ENCODE measurements around the gene DRD4. TPM values are rescaled to one million over a fixed set of nuclear protein-coding genes. Genes with fewer than 3 reads are reported as not detected.

The DRD4 gene
- polyA plus RNA-seq, 2 of the 4 experiments (the other 2 are of a cell fraction) = not detected

DNA sequence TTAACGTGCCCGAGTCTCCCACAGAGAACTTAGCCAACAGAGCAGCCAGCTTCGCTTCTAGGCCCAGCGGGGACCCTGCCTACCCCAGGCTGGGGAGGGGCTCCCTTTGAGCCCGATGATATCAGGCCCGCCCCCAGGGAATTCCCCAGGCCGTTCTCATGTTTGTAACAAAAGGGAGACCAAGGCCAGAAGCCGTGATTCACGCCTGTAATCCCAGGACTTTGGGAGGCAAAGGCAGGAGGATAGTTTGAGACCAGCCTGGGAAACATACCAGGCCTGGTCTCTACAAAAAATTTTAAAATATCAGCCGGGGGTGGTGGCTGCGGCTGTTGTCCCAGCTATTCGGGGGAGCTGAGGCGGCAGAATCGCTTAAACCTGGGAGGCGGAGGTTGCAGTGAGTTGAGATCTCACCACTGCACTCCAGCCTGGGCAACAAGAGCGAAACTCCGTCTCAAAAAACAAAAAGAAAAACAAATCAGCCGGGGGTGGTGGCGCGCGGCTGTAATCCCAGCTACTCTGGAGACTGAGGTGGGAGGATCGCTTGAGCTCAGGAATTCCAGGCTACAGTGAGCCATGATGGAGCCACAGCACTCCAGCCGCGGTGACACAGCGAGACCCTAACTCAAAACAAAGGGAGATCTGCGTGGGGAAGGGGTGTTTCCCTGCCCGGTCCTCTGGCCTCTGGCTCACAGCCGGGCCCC, 1.7 kb downstream of the DRD4 start:
- ChIA-PET POLR2A (no interaction called here), CTCF (interaction anchor here (1.0 kb wide), 1 partner anchor 84 kb away, joined by 3 read pairs; no protein-coding TSS in a partner anchor)
- TF ChIP-seq RAD21 (conservative IDR thresholded peaks at IDR 0.05 in 1 of 2, IDR thresholded peaks at IDR 0.05 in 1 of 2) (no peak), JUN (IDR thresholded peaks at IDR 0.05) (no peak), HOXA7 (CRISPR knock-in tag; IDR thresholded peaks at IDR 0.05) (no peak), NR3C1 (IDR thresholded peaks at IDR 0.05) (no peak), CBX2 (IDR thresholded peaks at IDR 0.05; ENCODE audit: borderline replicate concordance, low read depth) (no peak), FOSL2 (IDR thresholded peaks at IDR 0.05) (no peak), FOSL2 (CRISPR knock-in tag; IDR thresholded peaks at IDR 0.05) (no peak), POLR2A (IDR thresholded peaks at IDR 0.05; ENCODE audit: low read length) (no peak), POLR2AphosphoS2 (conservative IDR thresholded peaks at IDR 0.05; ENCODE audit: low read length) (no peak), SMC3 (IDR thresholded peaks at IDR 0.05) (no peak), BHLHE40 (IDR thresholded peaks at IDR 0.05; ENCODE audit: low read depth, low read length) (no peak), MYC (IDR thresholded peaks at IDR 0.05; ENCODE audit: borderline replicate concordance, low read length) (no peak), HOXB13 (CRISPR knock-in tag; IDR thresholded peaks at IDR 0.05; ENCODE audit: low read depth) (no peak), CHD2 (IDR thresholded peaks at IDR 0.05; ENCODE audit: low read length, partially characterized antibody) (no peak), MAZ (IDR thresholded peaks at IDR 0.05; ENCODE audit: borderline replicate concordance, low read depth, low read length) (no peak), MAFK (IDR thresholded peaks at IDR 0.05; ENCODE audit: partially characterized antibody) (no peak)
- TF ChIP-seq, protein P1, sequence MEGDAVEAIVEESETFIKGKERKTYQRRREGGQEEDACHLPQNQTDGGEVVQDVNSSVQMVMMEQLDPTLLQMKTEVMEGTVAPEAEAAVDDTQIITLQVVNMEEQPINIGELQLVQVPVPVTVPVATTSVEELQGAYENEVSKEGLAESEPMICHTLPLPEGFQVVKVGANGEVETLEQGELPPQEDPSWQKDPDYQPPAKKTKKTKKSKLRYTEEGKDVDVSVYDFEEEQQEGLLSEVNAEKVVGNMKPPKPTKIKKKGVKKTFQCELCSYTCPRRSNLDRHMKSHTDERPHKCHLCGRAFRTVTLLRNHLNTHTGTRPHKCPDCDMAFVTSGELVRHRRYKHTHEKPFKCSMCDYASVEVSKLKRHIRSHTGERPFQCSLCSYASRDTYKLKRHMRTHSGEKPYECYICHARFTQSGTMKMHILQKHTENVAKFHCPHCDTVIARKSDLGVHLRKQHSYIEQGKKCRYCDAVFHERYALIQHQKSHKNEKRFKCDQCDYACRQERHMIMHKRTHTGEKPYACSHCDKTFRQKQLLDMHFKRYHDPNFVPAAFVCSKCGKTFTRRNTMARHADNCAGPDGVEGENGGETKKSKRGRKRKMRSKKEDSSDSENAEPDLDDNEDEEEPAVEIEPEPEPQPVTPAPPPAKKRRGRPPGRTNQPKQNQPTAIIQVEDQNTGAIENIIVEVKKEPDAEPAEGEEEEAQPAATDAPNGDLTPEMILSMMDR (IDR thresholded peaks at IDR 0.05) = no peak
- TF ChIP-seq, protein P2, sequence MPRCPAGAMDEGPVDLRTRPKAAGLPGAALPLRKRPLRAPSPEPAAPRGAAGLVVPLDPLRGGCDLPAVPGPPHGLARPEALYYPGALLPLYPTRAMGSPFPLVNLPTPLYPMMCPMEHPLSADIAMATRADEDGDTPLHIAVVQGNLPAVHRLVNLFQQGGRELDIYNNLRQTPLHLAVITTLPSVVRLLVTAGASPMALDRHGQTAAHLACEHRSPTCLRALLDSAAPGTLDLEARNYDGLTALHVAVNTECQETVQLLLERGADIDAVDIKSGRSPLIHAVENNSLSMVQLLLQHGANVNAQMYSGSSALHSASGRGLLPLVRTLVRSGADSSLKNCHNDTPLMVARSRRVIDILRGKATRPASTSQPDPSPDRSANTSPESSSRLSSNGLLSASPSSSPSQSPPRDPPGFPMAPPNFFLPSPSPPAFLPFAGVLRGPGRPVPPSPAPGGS (IDR thresholded peaks at IDR 0.05) = no peak
- DNase-seq (ENCODE audit: low read depth in 1 of 2, low spot score in 1 of 2) (no peak), ATAC-seq (no peak), FAIRE-seq (no peak)
- Histone ChIP-seq H3K9me3 (no peaks in the 10 kb centered on the region), H3K4me3 (no peak overlapping the region), H3K4me2 (no peak overlapping the region), H3K27ac (no peak overlapping the region), H3K4me1 (peaks cover 15% of the 10 kb centered on the region; the same call in 2 of the 3 replicates)
- 88% methylated on average over 27 of the region's 28 CpGs for WGBS (ENCODE audit: missing lambda C conversion rate)

DNA sequence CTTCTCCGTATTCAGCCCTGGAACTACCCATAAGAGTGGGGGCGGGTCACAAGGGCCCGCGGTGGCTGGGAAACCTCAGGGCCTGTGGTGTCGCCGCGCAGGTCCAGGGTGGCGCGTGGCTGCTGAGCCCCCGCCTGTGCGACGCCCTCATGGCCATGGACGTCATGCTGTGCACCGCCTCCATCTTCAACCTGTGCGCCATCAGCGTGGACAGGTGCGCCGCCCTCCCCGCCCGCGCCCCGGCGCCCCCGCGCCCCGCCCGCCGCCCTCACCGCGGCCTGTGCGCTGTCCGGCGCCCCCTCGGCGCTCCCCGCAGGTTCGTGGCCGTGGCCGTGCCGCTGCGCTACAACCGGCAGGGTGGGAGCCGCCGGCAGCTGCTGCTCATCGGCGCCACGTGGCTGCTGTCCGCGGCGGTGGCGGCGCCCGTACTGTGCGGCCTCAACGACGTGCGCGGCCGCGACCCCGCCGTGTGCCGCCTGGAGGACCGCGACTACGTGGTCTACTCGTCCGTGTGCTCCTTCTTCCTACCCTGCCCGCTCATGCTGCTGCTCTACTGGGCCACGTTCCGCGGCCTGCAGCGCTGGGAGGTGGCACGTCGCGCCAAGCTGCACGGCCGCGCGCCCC, 2.4 kb downstream of the DRD4 start:
- no peak for FAIRE-seq
- TF ChIP-seq NPAS2 (CRISPR knock-in tag; IDR thresholded peaks at IDR 0.05; ENCODE audit: borderline replicate concordance) (no peak), GATA3 (IDR thresholded peaks at IDR 0.05; ENCODE audit: borderline replicate concordance) (no peak), TP53 (CRISPR knock-in tag; IDR thresholded peaks at IDR 0.05) (no peak), RARB (CRISPR knock-in tag; IDR thresholded peaks at IDR 0.05) (no peak), HDAC2 (IDR thresholded peaks at IDR 0.05) (no peak), CHD2 (IDR thresholded peaks at IDR 0.05; ENCODE audit: low read length, partially characterized antibody) (no peak), JUN (IDR thresholded peaks at IDR 0.05) (no peak), FOSB (CRISPR knock-in tag; IDR thresholded peaks at IDR 0.05) (no peak), EP300 (IDR thresholded peaks at IDR 0.05) (no peak), HOXB5 (CRISPR knock-in tag; IDR thresholded peaks at IDR 0.05) (no peak), HOXB13 (CRISPR knock-in tag; IDR thresholded peaks at IDR 0.05; ENCODE audit: low read depth) (no peak), JUNB (IDR thresholded peaks at IDR 0.05) (no peak), NR3C1 (IDR thresholded peaks at IDR 0.05) (no peak), SMC3 (IDR thresholded peaks at IDR 0.05) (no peak), SREBF2 (IDR thresholded peaks at IDR 0.05) (no peak), MAZ (IDR thresholded peaks at IDR 0.05; ENCODE audit: borderline replicate concordance, low read depth, low read length) (no peak), MAFK (IDR thresholded peaks at IDR 0.05; ENCODE audit: partially characterized antibody) (no peak)
- TF ChIP-seq, protein P3, sequence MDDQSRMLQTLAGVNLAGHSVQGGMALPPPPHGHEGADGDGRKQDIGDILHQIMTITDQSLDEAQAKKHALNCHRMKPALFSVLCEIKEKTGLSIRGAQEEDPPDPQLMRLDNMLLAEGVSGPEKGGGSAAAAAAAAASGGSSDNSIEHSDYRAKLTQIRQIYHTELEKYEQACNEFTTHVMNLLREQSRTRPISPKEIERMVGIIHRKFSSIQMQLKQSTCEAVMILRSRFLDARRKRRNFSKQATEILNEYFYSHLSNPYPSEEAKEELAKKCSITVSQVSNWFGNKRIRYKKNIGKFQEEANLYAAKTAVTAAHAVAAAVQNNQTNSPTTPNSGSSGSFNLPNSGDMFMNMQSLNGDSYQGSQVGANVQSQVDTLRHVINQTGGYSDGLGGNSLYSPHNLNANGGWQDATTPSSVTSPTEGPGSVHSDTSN (IDR thresholded peaks at IDR 0.05) = no peak
- TF ChIP-seq, protein P4, sequence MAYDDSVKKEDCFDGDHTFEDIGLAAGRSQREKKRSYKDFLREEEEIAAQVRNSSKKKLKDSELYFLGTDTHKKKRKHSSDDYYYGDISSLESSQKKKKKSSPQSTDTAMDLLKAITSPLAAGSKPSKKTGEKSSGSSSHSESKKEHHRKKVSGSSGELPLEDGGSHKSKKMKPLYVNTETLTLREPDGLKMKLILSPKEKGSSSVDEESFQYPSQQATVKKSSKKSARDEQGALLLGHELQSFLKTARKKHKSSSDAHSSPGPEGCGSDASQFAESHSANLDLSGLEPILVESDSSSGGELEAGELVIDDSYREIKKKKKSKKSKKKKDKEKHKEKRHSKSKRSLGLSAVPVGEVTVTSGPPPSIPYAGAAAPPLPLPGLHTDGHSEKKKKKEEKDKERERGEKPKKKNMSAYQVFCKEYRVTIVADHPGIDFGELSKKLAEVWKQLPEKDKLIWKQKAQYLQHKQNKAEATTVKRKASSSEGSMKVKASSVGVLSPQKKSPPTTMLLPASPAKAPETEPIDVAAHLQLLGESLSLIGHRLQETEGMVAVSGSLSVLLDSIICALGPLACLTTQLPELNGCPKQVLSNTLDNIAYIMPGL (CRISPR knock-in tag; IDR thresholded peaks at IDR 0.05; ENCODE audit: borderline replicate concordance) = no peak
- TF ChIP-seq, protein P2 (IDR thresholded peaks at IDR 0.05) = no peak
- ATAC-seq = no peak
- CTCF ChIA-PET = no interaction called here
- DNase-seq (ENCODE audit: low read depth in 1 of 2, low spot score in 1 of 2) = no peak
- H3K4me3 ChIP-seq = no peak overlapping the region
- no peak overlapping the region for H3K4me2 ChIP-seq
- no peaks in the 10 kb centered on the region for H3K9me3 ChIP-seq
- 96% methylated on average over 57 of the region's 80 CpGs for WGBS (ENCODE audit: missing lambda C conversion rate)
- POLR2A ChIA-PET = no interaction called here
- H3K4me1 ChIP-seq = peaks cover 15% of the 10 kb centered on the region; the same call in 2 of the 3 replicates
- no peak overlapping the region for H3K27ac ChIP-seq

Data from A549 (cell line).